ENCODE results near the gene UBE2N. TPM values are rescaled to one million over a fixed set of nuclear protein-coding genes. Genes with fewer than 3 reads are reported as not detected.
"Not testable (repeated sequence)": the region's sequence is repeated elsewhere in the genome, so short reads cannot be mapped to it uniquely, and the experiment has no call there.

Gene UBE2N
- total RNA-seq, 1 experiment from 2014 or later: 210 TPM

DNA sequence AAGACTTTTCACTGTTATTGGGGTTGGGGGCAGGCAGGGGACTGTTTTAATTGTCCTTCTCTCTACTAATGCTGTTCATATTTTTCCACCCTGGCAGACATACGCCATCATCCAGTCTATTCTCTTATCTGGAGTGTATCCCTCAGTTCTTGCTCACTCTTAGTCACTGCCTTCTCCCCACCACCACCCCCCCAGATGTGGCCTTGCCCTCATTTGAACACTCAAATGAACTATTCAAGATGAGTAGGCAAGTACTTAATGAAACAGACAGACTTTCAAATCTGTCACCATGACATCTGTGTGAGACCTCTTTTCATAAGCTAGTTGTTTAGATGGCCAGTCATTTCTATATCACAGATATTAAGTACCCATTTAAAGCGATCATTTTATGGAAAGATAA is 54.0 kb downstream of the UBE2N start:
- no peaks in the 10 kb centered on the region for H3K27me3 ChIP-seq
- H3K4me3 ChIP-seq: no peak overlapping the region
- H3K27ac ChIP-seq: no peak overlapping the region
- no peak for DNase-seq
- no peaks in the 10 kb centered on the region for H3K9me3 ChIP-seq (replicated peaks)
- peaks cover 9% of the 10 kb centered on the region; the same call in 1 of the 2 replicates for H3K36me3 ChIP-seq
- no peaks in the 10 kb centered on the region; the same call in 1 of the 2 replicates for H3K4me1 ChIP-seq

DNA sequence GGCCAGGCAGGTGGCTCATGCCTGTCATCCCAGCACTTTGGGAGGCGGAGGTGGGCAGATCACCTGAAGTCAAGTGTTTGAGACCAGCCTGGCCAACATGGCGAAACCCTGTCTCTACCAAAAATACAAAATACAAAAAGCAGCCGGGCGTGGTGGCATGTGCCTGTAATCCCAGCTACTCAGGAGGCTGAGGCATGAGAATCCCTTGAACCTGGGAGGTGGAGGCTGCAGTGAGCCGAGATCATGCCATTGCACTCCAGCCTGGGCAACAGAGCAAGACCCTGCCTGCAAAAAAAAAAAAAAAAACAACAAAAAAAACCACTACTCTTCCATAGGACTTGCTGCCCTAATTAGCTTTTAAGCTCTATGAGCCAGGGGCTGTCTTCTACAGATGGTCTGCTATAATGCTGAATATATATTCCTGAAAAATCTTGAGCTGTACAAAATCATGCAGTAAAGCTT is 59.7 kb downstream of the UBE2N start:
- H3K27ac ChIP-seq; H3K27me3 ChIP-seq; H3K4me3 ChIP-seq; H3K36me3 ChIP-seq; H3K9me3 ChIP-seq (replicated peaks); H3K4me1 ChIP-seq; DNase-seq: not testable (repeated sequence)

DNA sequence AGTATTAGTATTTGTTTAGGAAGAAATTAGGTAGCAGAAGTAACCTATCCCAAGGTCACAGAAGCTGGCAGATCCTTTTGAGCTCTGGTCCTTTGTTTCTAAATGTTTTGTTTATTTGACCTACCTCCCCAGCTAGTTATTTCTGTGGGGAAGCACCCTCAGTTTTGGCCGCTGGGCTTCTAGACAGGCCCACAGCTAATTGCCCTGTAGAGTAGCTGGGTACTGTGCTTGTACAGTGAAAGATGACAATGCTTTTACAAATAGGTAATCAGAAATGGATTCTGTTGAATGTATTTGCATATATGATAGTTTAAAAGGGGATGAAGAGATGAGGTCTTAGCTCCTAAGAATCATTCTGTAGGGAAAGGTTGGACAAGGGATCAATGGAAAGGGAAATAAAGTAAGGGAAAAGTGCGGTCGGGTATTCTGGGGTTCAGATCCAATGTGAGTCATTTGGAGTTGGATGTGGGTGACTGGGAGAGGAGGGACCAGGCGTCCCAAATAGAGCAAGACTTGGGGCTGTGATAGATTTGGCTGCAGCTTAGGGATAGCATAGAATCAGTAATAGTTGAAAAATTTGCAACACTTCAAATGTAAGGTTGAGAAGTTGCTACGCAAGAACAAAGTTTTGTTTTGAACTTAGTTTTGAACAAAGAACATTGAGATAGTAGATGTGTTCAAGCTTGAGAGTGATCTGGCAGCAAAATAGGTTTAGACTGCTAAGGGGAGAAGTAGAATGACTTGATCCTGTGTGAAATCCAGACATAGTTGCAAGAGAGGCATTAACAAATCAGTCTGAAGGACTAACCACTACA is 60.4 kb downstream of the UBE2N start:
- Histone ChIP-seq H3K9me3 (replicated peaks) (no peaks in the 10 kb centered on the region), H3K36me3 (no peaks in the 10 kb centered on the region), H3K4me1 (peaks cover 5% of the 10 kb centered on the region), H3K27ac (no peak overlapping the region), H3K27me3 (no peaks in the 10 kb centered on the region), H3K4me3 (no peak overlapping the region)
- no peak for DNase-seq

DNA sequence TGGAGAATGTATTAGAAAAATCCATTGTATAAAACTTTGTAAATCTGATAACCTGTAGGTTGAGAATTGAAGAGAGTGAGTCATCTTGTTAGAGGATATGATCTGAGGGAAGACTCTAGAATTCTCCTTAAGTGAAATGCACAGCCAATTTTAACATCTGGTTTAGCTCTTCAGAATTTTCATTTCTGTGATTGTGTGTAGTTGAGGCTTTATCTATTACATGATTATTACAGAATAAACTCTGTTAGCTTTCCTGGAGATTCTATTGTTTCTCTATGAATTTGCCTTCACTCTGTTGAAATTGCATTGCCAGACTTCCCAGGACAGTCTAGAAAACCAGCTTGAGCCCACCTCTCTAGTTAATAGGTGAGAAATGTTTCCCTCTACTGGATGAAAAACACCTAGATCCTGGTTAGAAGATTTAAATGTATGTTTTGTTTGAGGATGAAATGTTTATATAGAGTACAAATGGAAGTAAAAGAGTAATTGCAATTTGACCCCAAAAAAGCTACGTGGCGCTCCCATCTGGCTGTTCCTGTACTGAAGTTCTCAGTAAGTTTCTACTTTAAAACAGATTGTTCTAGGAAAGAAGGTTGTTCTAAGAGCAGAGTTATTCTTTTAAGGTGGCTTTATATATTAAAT is 61.1 kb downstream of the UBE2N start:
- DNase-seq: peak in 1 of 2 experiments; percentile 22
- Histone ChIP-seq H3K9me3 (replicated peaks) (no peaks in the 10 kb centered on the region), H3K4me3 (peak overlapping the region; percentile 83), H3K27ac (no peak overlapping the region), H3K36me3 (no peaks in the 10 kb centered on the region), H3K27me3 (no peaks in the 10 kb centered on the region), H3K4me1 (peaks cover 5% of the 10 kb centered on the region)

DNA sequence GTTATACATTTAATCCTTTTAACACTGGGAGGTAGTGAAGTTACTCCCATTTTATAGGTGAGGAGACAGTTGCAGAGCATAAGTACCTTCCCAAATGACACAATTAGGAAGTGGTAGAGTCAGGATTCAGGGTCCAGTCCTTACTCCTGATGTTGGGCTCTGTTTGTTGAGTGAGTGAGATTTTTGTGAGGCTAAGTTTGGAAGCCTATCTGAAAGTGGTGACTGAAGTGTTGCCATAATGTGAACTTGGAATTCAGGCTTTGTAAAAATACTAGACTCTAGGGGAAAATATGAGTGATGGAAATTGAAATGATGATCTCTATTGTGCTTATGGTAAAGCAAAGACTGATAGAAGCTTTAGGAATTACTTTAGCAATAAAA is 61.8 kb downstream of the UBE2N start:
- Histone ChIP-seq H3K4me1 (peaks cover 5% of the 10 kb centered on the region), H3K9me3 (replicated peaks) (no peaks in the 10 kb centered on the region), H3K4me3 (peak overlapping the region; percentile 83), H3K27me3 (no peaks in the 10 kb centered on the region), H3K36me3 (no peaks in the 10 kb centered on the region), H3K27ac (no peak overlapping the region; the same call in 1 of the 2 replicates)
- peak in 1 of 2 experiments; percentile 13 for DNase-seq

DNA sequence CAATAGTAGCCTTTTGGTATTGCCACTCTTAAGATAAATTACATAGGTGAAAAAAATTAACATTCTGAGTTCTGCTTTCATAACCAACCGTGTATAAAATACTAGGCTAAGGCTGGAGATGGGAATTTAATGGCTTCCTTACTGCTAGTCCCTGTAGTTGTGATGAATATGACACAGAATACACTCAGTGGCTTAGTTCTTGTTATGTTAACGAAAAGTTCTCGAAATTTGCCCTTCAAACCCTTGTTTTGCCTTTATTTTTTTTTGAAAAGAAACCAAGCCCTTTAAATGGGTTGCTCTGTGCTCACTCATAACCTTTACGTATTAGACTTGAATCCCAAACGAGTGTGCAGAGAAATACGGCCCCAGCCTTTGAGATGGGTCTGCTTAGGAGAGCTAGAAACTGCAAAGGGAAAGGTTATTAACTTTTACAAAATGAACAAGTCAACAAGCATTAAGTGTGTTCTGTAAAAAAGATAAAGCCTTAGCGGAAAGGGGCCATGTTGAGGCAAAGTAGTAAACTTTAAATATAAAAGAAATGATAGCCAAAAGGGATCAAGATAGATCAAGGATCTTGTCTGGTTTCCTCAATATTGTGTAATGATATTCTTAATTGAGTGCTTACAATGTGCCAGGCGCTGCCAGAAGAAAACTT is 62.3 kb downstream of the UBE2N start:
- peak in 1 of 2 experiments; percentile 28 for DNase-seq
- Histone ChIP-seq H3K27ac (peak overlapping the region; percentile 75), H3K9me3 (replicated peaks) (no peaks in the 10 kb centered on the region), H3K27me3 (no peaks in the 10 kb centered on the region), H3K36me3 (no peaks in the 10 kb centered on the region), H3K4me3 (peak overlapping the region; percentile 83), H3K4me1 (peaks cover 5% of the 10 kb centered on the region)

DNA sequence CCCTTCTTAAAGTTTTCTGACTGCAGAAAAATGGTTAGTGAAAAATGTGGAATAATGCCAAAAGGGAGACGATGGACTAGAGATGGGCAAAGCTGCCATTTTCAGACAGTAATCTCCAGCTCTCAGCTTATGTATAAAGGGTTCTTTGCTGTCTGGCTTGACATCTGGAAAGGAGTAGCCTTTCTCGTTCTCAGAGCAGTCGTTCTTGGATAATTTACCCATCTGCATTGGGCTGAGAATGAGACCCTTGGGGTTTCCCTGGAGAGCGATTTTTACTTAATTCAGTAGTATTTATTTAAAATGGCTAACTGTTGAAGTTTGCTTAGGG is 62.8 kb downstream of the UBE2N start:
- DNase-seq: peak in 1 of 2 experiments; percentile 41
- peaks cover 5% of the 10 kb centered on the region for H3K4me1 ChIP-seq

DNA sequence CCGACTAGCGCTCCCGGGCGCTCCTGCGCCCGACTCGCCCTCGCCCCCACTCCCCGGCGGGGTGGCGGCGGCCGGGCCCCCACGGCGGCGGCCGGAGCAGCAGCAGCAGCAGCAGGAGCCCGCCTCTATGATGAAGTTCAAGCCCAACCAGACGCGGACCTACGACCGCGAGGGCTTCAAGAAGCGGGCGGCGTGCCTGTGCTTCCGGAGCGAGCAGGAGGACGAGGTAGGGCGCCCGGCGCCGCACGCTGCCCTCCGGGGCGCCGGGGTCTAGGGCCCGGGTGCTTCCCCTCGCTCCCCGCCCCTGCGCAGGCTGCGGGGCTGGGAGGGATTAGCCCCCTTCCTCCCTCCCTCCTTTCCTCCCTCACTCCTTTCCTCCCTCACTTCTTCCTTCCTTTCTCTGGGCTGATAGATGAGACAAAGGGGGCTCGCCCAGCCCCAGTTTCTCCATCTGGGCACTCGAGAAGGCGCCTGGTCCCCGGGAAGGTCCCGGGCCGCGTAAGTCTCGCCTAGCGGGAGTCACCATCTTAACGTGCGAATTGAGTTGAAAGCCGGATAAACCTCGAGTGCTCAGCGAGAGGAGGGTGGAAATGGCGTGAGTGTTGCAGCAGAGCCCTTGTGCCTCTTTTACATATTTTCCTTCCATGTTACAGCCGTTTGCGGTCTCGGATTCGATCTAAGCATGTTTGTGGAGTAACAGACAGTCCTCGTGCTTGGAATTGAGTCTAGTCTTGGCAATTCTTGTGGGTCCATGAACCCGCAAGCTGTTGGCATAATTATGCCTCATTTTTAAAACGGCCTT is 63.4 kb downstream of the UBE2N start:
- not testable (repeated sequence) for H3K27me3 ChIP-seq; H3K4me1 ChIP-seq; H3K36me3 ChIP-seq; H3K9me3 ChIP-seq (replicated peaks)
- H3K4me3 ChIP-seq: peak overlapping the region; percentile 83
- peak overlapping the region; percentile 75 for H3K27ac ChIP-seq
- DNase-seq: peak; percentile 52 to 68

More for the DNA sequence above, 62.8 kb downstream of the UBE2N start:
- no peaks in the 10 kb centered on the region for H3K27me3 ChIP-seq
- H3K4me3 ChIP-seq: peak overlapping the region; percentile 83
- H3K27ac ChIP-seq: peak overlapping the region; percentile 75
- H3K36me3 ChIP-seq: no peaks in the 10 kb centered on the region
- H3K9me3 ChIP-seq (replicated peaks): no peaks in the 10 kb centered on the region

DNA sequence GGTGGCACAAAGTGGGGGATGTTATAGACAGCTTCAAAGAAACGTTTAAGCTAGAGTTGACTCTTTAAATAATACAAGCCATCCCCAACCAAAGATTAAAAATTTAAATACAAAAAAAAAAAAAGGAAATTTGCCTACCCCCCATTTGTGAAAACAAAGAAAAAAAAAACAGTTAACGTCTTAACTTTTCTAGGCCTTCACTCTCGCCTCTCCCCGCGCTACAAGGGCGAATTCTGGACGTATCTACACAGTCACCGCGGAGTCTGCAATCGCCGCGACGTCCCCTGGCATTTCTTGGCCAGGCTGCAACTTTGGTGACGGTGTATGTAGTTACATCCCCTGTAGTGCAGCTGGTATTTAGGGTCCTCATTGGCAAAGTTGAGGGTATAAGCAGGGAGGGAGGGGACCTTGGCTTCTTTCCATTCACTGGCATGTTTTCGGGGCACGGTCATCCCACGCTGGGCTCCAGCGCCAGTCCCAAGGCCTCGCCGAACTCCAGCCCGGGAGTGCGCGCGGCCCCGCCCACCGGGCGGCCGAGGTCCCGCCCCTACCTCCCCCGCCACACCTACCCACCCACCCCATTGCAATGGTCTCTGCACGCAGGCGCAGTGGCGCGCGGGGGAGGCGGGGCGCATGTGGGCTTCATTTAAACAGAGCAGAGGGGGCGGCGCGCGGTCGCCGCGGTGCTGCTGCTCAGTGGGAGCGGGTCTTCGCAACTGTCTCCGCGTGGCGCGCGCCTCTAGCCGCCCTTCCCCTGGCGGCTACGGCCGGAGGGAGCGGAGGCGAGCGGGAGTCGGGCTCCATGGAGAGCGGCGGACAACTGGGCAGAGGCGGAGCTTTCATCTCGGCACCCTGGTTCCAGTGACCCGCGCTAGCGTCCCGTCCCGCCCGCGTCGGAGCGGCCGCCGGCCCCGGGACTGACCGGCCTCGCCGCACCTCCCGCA is 64.2 kb downstream of the UBE2N start, which contains the start of gene NUDT4:
TSS of gene NUDT4 (plus strand) at position 674 of the 944 bp plus-strand sequence. CDS start 398 bp downstream, outside the sequence.
- Histone ChIP-seq H3K4me1 (peaks cover 5% of the 10 kb centered on the region), H3K4me3 (peak within 1 kb of the TSS; percentile 83), H3K9me3 (replicated peaks) (no peaks in the 10 kb centered on the region), H3K27me3 (no peaks in the 10 kb centered on the region), H3K36me3 (no peaks in the 10 kb centered on the region), H3K27ac (peak within 1 kb of the TSS; percentile 75)
- DNase-seq: peak; percentile 94 to 96

DNA sequence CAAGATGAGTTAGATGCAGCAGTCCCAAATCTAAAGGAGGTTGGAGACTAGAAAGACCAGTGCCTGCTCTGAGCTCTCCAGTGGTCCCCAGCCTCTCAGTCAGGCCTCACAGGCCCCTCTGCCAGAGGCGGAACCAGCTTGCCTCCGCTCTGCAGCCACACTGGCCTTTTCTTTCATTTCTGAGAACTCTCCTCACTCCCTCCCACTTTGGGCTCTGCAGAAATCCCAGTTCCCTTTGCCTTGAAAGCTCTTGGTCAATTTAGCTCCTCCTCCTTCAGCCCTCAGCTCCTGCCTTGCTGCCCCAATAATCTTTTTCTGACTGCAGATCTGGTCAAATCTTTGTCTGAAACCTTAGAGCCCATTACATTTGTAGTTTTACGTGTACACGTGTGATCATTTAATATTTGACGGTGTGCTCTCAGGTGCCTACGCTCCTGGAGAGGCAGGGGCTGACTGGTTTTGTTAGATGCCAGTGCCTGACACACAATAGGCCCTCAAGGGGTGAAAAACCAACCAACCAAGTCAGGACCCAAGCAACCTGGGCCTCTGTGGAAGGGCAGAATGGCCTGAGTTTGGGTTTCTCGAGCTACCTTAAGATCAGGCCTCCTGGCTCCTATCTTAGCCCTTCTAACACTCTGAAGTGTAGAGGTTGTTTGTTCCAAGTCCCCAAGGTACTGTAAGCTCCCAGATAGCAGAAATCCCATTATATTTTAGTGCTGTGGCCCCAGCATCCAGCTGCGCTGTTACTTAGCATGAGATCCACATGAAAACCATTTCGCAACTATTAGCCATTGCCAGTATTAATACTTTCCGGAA is 65.1 kb downstream of the UBE2N start:
- H3K36me3 ChIP-seq: no peaks in the 10 kb centered on the region
- H3K4me1 ChIP-seq: peaks cover 5% of the 10 kb centered on the region
- peak overlapping the region; percentile 83 for H3K4me3 ChIP-seq
- H3K27ac ChIP-seq: no peak overlapping the region
- H3K9me3 ChIP-seq (replicated peaks): no peaks in the 10 kb centered on the region
- no peaks in the 10 kb centered on the region for H3K27me3 ChIP-seq
- DNase-seq: peak; percentile 4 to 15

DNA sequence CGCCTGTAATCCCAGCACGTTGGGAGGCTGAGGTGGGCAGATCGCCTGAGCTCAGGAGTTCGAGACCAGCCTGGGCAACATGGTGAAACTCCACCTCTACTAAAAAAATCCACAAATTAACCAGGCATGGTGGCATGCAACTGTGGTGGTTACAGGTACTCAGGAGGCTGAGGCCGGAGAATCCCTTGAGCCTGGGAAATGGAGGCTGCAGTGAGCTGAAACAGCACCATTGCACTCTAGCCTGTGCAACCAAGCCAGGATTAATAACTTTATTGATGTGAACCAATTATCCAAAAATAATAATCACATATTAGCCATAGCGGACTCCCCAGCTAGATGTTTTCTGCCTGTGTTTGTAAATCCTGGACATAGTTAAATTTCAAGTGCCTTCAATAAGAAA is 65.8 kb downstream of the UBE2N start:
- Histone ChIP-seq H3K36me3 (no peaks in the 10 kb centered on the region), H3K4me1 (peaks cover 5% of the 10 kb centered on the region), H3K4me3 (no peak overlapping the region), H3K27ac (no peak overlapping the region), H3K27me3 (no peaks in the 10 kb centered on the region), H3K9me3 (replicated peaks) (no peaks in the 10 kb centered on the region)
- DNase-seq: no peak

DNA sequence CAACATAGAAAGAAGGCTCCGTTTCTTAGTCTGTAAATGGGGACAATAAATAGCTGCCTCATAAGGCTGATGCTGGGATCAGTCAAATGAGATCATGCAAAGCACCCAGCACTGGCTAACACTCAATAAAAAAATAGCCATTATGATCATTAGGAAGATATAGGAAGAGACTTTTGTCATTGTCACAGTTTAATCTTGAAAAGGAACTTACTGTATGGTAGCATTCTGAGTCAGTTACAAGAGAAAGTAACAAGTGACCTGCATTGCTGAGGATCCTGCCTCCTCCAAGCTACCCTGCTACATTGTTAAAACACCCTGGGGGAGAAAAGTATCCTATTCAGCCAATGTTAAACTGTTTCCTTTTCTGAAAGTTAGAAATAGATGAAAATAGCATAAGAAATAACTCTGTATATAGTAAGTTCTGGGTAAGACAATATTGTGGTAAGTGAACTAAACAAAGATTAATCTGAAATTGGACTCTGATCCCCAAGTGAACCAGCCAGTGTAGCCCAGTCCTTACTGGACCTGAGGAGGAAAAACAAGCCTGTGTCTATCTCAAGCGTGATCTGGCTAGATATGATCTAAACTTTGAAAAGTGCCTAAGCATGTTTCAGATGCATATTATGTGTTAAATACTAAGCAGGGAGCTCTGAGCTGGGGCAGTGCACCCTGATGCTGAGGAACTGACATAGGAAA is 67.6 kb downstream of the UBE2N start:
- Histone ChIP-seq H3K4me1 (no peaks in the 10 kb centered on the region), H3K36me3 (no peaks in the 10 kb centered on the region), H3K27ac (no peak overlapping the region), H3K9me3 (replicated peaks) (no peaks in the 10 kb centered on the region), H3K4me3 (no peak overlapping the region), H3K27me3 (no peaks in the 10 kb centered on the region)
- no peak for DNase-seq

Data from SJCRH30 (cell line).